ENCODE results near the gene SNX32. TPM values are rescaled to one million over a fixed set of nuclear protein-coding genes. Genes with fewer than 3 reads are reported as not detected.

The SNX32 gene
- total and polyA plus RNA-seq, 9 of the 15 experiments (the other 6 are each of a cell fraction or from before 2014, with no cell fraction given) = 0.03 TPM; not detected in 7

DNA sequence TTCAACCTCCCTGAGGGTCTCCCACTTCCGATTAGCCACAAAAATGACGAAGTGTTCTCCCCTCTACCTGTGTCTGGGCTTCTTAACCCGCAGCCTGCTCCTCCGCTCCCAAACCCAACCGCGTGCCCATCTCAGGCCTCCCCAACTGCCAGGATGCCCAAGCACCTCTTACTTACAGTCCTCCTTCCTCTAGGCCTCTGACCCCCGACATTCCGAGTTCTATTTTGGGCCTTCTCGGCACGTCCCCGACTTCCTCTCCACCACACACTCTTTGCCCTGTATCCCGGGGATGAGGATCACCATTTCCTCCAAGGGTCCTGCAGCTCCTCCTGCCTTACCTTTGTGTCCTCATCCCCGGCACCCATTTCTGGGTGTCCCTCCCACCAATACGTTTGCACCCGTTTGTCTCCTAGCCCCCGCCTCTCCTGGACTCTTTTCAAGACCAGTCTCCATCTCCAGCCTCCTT lies 26.1 kb downstream of the SNX32 start (continued):
- no peak for TF ChIP-seq MAFF (IDR thresholded peaks at IDR 0.05; ENCODE audit: low read length)
- no peak for TF ChIP-seq IRF9 (tag; IDR thresholded peaks at IDR 0.05)
- no peak for TF ChIP-seq RERE (CRISPR knock-in tag; IDR thresholded peaks at IDR 0.05; ENCODE audit: borderline replicate concordance)
- TF ChIP-seq DPF2 (IDR thresholded peaks at IDR 0.05) = 0 out of 2 replicates have a peak, but pooled peaks have one; percentile 50
- 0 out of 2 replicates have a peak, but pooled peaks have one; percentile 27 for TF ChIP-seq ZNF431 (CRISPR knock-in tag; IDR thresholded peaks at IDR 0.05)
- no peak for TF ChIP-seq MEF2A (IDR thresholded peaks at IDR 0.05; ENCODE audit: control insufficient read depth, low read depth, low read length)
- TF ChIP-seq ARNT (IDR thresholded peaks at IDR 0.05) = peak in 1 of 2 experiments; percentile 84; a peak in 1 of 4 replicates
- TF ChIP-seq, protein P1, sequence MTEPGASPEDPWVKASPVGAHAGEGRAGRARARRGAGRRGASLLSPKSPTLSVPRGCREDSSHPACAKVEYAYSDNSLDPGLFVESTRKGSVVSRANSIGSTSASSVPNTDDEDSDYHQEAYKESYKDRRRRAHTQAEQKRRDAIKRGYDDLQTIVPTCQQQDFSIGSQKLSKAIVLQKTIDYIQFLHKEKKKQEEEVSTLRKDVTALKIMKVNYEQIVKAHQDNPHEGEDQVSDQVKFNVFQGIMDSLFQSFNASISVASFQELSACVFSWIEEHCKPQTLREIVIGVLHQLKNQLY (CRISPR knock-in tag; conservative IDR thresholded peaks at IDR 0.05) = 0 out of 4 replicates have a peak, but pooled peaks of 1 of the 2 experiments have one; percentile 59
- peak; percentile 86 for TF ChIP-seq SUPT5H (IDR thresholded peaks at IDR 0.05)
- TF ChIP-seq, protein P2, sequence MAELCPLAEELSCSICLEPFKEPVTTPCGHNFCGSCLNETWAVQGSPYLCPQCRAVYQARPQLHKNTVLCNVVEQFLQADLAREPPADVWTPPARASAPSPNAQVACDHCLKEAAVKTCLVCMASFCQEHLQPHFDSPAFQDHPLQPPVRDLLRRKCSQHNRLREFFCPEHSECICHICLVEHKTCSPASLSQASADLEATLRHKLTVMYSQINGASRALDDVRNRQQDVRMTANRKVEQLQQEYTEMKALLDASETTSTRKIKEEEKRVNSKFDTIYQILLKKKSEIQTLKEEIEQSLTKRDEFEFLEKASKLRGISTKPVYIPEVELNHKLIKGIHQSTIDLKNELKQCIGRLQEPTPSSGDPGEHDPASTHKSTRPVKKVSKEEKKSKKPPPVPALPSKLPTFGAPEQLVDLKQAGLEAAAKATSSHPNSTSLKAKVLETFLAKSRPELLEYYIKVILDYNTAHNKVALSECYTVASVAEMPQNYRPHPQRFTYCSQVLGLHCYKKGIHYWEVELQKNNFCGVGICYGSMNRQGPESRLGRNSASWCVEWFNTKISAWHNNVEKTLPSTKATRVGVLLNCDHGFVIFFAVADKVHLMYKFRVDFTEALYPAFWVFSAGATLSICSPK (IDR thresholded peaks at IDR 0.05; ENCODE audit: borderline replicate concordance) = peak; percentile 95; the same call in 1 of the 2 replicates
- TF ChIP-seq, protein P3, sequence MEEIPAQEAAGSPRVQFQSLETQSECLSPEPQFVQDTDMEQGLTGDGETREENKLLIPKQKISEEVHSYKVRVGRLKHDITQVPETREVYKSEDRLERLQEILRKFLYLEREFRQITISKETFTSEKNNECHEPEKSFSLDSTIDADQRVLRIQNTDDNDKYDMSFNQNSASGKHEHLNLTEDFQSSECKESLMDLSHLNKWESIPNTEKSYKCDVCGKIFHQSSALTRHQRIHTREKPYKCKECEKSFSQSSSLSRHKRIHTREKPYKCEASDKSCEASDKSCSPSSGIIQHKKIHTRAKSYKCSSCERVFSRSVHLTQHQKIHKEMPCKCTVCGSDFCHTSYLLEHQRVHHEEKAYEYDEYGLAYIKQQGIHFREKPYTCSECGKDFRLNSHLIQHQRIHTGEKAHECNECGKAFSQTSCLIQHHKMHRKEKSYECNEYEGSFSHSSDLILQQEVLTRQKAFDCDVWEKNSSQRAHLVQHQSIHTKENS (CRISPR knock-in tag; IDR thresholded peaks at IDR 0.05) = no peak
- no peak for TF ChIP-seq ZFPM2 (CRISPR knock-in tag; IDR thresholded peaks at IDR 0.05)
- TF ChIP-seq SLC30A9 (CRISPR knock-in tag; IDR thresholded peaks at IDR 0.05) = no peak
- no peak for TF ChIP-seq EZH2 (IDR thresholded peaks at IDR 0.05; ENCODE audit: borderline replicate concordance, low read depth, low read length)
- no peak for TF ChIP-seq ZNF785 (CRISPR knock-in tag; IDR thresholded peaks at IDR 0.05)
- no peak for TF ChIP-seq LEF1 (IDR thresholded peaks at IDR 0.05)
- TF ChIP-seq POLR2A (conservative IDR thresholded peaks at IDR 0.05) = peak; percentile 89
- no peak for TF ChIP-seq ZEB2 (IDR thresholded peaks at IDR 0.05)
- TF ChIP-seq HDAC6 (IDR thresholded peaks at IDR 0.05; ENCODE audit: low read depth, low read length) = no peak
- TF ChIP-seq NR2F6 (CRISPR knock-in tag; IDR thresholded peaks at IDR 0.05) = no peak
- TF ChIP-seq ZNF778 (CRISPR knock-in tag; IDR thresholded peaks at IDR 0.05) = no peak
